Cardiac fibroblast (primary cell): ENCODE measurements around the gene PTTG1IP.

Experiments
- DNase-seq, 2 donors: peaks; one replicate each; pipeline versions ENCODE4 v3.0.0 to v3.0.0-alpha.2; 2010; ENCODE audit warnings: low read depth in 2 of 2
- H3K4me3 ChIP-seq, 2 donors: replicated peaks in 1 of 2; 1 replicate in 1 of 2; 2 replicates in 1 of 2; pipeline ENCODE4 v1.5.1; 2011; ENCODE audit warnings: low read depth in 2 of 2, low read length in 2 of 2, mild to moderate bottlenecking in 2 of 2, moderate library complexity in 1 of 2
- CTCF ChIP-seq: IDR thresholded peaks from one replicate; pipeline ENCODE4 v1.5.1; 2011; ENCODE audit warnings: low read depth, mild to moderate bottlenecking, low read length, inconsistent platforms

PTTG1IP gene, protein sequence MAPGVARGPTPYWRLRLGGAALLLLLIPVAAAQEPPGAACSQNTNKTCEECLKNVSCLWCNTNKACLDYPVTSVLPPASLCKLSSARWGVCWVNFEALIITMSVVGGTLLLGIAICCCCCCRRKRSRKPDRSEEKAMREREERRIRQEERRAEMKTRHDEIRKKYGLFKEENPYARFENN

DNA sequence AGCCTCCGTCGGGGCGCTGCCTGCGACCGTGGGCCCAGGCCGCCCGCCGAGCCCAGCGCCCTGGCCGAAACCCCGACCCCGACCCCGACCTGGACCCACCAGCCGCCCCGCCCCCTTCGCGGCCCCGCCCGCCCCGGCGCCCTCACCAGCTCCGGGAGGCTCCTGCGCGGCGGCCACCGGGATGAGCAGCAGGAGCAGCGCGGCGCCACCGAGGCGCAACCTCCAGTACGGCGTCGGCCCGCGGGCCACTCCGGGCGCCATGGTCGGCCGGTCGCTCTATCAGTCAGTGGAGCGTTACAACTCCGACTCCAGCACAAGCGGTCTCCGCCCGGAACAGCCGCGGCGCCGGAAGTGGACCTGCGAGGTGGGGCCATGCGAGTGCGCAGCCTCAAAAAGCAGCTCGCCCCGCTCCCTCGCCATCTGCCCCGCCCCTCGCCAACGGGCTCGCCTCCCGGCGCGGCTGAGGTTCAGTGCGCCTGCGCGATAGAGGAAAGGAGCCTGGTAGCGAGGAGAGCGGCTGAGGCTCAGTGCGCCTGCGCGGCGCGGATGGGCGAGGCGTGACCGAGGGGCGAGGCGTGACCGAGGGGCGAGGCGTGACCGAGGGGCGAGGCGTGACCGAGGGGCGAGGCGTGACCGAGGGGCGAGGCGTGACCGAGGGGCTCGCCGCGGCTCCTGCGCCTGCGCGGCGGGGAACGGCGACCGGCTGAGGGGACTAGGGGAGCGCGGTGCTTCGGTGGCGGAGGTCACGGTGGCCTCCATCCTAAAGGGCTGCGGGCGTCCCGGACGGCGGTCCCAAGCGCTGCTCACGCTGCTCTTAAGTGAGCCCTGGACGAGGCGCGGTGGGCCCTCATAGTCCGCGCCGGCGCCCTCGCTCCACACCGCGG, at the start of gene PTTG1IP:
Gene PTTG1IP (minus strand): TSS at position 335 of the 884 bp plus-strand sequence. CDS start 74 bp downstream, at position 261.
- TF ChIP-seq CTCF = no peak
- peak; percentile 97 to 98 for DNase-seq

GRCh38 chr21:44921928-44922327, 48.4 kb upstream of the PTTG1IP start:
- no peak overlapping the region for H3K4me3 ChIP-seq

More for the DNA sequence above, at the start of gene PTTG1IP:
- peak within 1 kb of the TSS; percentile 82 to 90 for H3K4me3 ChIP-seq

DNA sequence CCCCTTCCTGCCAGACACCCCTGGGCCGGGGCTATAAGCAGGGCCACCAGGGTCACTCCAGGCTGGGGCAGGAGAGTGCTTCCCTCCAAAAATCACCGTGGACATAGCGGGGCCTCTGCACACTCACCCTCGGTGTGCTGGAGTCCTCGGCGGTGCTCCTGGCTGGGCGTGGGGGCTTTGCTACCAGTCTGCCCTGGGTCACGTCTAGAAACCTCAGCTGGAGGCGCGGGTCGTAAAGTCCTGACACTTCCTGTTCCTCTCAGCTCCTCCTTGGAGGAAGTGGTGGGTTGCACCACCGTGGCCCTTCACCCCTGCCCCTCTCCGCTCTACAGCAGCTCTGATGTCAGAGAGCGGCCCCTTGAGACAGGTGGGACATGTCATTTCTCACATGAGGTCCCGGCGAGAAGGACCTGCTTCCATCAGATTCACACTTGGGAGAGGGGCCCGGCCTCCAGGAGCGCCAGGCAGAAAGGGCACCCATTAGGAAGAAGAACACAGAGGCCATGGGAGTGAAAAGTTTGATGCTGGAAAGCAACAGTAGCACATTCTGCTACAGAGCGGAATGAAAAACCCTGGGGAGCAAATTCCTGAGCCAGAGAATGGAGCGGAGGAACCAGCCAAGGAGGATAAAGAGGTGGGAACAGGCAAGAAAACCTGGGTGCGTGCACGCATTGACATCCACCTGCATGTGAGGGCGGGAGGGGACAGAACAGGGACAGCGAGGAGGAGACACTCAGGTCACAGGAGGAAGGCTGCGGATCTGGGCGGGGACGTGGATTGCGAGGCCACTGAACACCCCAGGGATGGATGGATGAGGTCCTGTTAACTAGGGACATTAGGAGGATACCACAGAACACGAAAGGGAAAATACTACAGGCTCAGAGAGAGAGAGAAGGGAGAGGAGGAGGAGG, 47.5 kb upstream of the PTTG1IP start, which contains the start of gene ITGB2:
Gene ITGB2 (minus strand): TSS at position 206 of the 911 bp plus-strand sequence. CDS start 10,117 bp downstream, outside the sequence.
- no peak for TF ChIP-seq CTCF
- DNase-seq = no peak
- no peak within 1 kb of the TSS for H3K4me3 ChIP-seq

More at GRCh38 chr21:44921928-44922327, 48.4 kb upstream of the PTTG1IP start:
- no peak for DNase-seq
- TF ChIP-seq CTCF = no peak

DNA sequence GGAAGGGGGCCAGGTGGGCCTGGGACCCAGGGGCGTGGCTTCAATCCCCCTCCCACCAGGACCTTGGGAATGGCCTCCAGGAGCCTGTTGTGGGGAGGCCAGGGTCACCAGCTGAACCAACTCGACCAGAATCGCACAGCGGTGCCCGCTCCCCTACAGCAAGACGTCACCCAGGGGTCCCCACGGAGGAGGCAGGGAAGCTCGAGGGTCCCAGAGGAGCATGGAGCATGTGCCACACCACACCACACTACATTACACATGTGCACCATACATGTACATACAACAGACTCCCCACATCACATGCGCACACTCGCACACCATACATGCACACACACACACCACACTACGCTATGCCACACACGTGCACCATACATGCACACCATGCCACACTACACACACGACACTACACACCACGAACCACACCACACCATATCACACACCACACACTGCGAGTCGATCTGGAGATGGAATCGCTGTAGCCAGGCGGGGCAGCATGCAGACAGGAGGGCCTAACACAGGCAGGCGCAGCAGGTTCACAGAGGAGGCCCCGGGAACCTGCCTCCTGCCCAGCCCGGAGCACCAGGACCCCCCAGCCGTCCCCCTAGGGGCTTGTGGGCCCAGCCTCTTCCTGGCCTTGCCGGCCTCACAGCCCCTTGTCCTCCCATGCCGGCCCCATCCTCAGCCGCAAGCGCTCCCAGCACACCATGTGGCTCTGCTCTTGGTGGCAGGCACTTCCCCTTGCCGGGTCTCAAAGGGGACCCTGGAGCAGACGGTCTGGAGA, 46.6 kb upstream of the PTTG1IP start:
- H3K4me3 ChIP-seq = no peak overlapping the region
- no peak for DNase-seq
- no peak for TF ChIP-seq CTCF

DNA sequence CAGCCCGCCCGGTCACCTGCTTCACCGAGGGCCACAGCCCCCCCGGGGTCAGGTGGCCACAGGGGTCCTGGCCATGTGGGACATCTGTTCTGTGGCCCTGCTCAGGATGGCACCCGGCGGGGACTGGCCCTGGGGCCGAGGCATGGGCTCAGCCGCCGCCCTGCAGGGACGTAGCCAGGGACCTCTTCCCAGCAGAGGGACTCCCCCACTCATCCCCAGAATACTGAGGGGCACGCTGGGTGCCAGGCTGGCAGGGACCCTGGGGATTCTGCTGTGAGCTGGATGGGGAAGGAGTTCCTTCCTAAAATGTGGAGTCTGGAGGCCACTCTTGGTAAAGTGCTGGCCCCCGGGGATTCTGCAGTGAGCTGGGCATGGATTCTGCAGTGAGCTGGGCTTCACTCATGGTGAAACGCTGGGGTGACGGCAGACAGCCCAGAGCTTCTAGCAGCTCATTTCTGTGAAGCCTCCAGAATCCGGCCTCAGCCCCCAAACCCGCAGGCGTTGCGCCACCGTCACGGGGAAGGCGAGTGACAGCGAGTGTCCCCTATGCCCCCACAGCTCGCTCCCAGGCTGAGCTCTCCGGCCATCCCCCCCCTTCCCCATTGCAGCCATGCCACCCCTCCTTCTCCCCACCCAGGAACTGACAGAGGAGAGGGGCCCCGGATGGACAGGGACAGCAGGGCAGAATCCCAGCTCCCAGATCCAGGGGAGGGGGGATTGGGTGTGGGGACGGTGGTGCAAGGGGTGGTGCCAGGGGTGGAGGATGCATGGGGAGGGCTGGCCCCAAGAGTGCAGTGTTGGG, 45.8 kb upstream of the PTTG1IP start:
- H3K4me3 ChIP-seq = no peak overlapping the region
- no peak for TF ChIP-seq CTCF
- DNase-seq = no peak
